Epithelial cell of proximal tubule (primary cell): ENCODE data around the gene CBX1. TPM values are rescaled to one million over a fixed set of nuclear protein-coding genes. Genes with fewer than 3 reads are reported as not detected.

Experiments
- DNase-seq: peaks from one replicate; pipeline ENCODE4 v3.0.0-alpha.2; 2011; ENCODE audit warnings: low read depth
- H3K4me3 ChIP-seq: 2 replicates; pipeline ENCODE4 v1.5.1; 2011; ENCODE audit warnings: low read depth, mild to moderate bottlenecking, low read length
- total RNA-seq: library from RNA; depleted of rRNA; stranded (reverse); fragments of >200 nt; gene quantifications from 2 replicates; pipeline ENCODE4 v1.2.3, GENCODE V29; 2015
- TF ChIP-seq, protein P1 (sequence below): conservative IDR thresholded peaks from 2 replicates; pipeline ENCODE4 v1.5.1; 2012; ENCODE audit warnings: low read depth, mild to moderate bottlenecking, low read length

The CBX1 gene
- total RNA-seq, 1 donor from 2014 or later: 105 TPM

DNA sequence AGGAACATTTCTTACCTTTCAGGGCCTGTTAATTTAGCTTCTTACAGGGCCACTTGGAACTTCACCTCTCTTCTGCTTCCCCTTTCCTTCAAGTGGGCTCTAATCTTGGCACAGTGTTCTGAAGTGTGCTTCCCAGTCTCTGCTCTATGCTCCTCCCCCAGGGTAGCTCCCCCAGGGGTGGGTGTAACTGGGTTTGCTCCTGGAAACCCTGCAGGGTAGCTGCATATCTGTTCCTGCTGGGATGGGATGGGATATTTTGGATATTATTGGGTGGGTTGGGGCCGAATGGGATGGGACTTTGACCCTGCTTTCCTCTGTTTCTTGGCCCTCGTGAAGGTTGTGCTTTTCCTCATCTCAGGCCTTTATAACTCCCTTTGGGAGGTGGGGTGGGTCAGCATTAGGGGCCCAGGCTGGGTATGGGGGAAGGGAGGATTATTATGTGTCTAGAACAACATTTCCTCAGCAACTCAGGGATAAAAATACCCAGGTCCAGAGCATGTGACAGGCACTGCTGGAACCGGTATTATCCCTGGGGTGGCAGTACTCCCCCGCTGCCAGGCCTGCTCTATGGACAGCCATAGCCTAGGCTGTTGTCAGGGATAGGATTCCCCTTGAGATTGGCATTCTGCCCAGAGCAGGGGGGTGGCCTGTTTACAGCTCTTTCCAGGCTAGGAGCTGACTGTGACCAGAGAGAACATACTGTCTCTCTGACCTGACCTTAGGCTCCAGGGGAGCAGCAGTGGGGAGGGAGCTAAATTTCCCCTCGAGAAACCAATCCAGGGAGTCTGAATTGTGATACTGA lies 48.1 kb downstream of the CBX1 start:
- DNase-seq: no peak
- TF ChIP-seq, protein P1, sequence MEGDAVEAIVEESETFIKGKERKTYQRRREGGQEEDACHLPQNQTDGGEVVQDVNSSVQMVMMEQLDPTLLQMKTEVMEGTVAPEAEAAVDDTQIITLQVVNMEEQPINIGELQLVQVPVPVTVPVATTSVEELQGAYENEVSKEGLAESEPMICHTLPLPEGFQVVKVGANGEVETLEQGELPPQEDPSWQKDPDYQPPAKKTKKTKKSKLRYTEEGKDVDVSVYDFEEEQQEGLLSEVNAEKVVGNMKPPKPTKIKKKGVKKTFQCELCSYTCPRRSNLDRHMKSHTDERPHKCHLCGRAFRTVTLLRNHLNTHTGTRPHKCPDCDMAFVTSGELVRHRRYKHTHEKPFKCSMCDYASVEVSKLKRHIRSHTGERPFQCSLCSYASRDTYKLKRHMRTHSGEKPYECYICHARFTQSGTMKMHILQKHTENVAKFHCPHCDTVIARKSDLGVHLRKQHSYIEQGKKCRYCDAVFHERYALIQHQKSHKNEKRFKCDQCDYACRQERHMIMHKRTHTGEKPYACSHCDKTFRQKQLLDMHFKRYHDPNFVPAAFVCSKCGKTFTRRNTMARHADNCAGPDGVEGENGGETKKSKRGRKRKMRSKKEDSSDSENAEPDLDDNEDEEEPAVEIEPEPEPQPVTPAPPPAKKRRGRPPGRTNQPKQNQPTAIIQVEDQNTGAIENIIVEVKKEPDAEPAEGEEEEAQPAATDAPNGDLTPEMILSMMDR: no peak
- peak overlapping the region; percentile 83 for H3K4me3 ChIP-seq

DNA sequence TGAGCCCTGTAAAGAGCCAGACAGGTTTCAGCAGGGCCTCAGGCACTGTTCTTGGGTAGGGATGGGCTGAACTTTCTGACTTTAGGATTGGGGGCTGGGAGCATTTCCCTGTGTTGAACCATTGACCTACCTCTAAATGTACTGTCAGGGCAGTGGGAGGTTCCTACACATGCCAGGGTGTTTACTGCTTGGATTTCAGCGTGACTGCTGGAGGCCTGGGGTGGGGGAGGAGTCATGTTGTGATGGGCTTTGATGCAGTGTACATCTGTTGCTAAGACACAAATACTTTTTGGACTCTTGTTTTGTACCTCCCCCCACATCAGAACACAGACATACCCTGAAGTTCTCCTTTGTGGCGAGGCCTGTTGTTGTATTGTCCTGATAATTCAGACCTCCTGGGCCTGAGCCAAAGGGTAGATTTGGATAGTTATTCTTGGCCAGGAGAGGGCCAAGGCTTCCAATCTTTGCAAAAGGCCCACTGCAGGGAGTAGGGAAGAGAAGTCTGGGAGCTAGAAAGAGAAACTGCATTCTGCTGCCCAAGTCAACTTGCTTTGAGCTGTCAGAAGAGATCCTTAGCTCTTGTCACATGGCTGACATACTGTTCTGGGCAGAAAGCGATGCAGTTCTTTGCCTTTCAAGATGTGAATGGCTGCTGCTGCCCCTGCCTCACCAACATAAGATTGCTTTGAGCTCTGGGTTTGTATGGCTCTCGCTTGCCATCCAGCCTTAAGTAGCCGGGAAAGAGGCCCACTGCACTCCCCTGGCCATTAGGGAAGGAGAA lies 49.4 kb downstream of the CBX1 start:
- DNase-seq: no peak
- peak overlapping the region; percentile 83 for H3K4me3 ChIP-seq
- TF ChIP-seq, protein P1: no peak

DNA sequence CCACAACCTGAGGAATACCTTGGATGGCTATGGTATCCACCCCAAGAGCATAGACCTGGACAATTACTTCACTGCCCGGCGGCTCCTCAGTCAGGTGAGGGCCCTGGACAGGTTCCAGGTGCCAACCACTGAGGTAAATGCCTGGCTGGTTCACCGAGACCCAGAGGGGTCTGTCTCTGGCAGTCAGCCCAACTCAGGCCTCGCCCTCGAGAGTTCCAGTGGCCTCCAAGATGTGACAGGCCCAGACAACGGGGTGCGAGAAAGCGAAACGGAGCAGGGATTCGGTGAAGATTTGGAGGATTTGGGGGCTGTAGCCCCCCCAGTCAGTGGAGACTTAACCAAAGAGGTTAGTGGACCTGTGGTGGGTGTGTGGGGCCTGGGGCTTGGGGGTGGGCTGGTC lies 50.0 kb downstream of the CBX1 start:
- TF ChIP-seq, protein P1: no peak
- H3K4me3 ChIP-seq: peak overlapping the region; percentile 83
- DNase-seq: no peak

DNA sequence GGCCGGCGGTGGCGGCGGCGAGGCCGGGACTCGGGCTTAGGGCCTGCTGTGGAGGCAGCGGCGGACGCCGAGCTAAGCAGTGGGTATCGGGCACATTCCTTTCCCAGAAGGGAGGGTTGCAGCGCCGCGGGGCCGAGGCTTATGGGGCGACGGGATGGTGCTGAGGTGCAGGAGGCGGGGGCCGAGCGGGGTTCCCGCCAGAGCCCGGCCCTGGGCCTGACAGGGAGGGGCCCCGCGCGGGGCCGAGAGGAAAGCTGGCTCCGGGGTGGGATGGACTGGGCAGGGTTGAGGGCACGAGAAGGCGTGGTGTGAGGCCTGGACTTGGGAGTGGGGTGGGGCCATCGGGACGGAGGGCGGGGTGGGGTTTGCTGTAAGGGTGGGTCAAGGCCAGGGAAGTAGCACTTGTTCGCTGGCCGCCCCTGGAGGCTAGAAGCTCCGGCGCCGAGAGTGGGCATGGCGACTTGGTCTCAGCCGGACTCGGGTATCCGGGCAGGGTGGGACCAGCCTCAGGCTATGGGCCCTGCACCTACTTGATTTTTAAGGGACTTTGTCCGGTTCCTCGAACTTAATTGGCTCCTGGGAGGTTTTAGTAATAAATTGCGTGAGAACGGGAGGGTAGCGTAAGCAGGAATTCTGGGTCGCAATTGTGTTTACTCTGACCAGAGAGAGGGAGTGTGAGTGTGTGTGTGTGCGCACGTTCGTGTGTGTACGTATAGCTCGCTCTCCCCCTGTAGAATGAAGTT lies 52.7 kb downstream of the CBX1 start:
- H3K4me3 ChIP-seq: peak overlapping the region; percentile 83
- TF ChIP-seq, protein P1: no peak
- DNase-seq: no peak

DNA sequence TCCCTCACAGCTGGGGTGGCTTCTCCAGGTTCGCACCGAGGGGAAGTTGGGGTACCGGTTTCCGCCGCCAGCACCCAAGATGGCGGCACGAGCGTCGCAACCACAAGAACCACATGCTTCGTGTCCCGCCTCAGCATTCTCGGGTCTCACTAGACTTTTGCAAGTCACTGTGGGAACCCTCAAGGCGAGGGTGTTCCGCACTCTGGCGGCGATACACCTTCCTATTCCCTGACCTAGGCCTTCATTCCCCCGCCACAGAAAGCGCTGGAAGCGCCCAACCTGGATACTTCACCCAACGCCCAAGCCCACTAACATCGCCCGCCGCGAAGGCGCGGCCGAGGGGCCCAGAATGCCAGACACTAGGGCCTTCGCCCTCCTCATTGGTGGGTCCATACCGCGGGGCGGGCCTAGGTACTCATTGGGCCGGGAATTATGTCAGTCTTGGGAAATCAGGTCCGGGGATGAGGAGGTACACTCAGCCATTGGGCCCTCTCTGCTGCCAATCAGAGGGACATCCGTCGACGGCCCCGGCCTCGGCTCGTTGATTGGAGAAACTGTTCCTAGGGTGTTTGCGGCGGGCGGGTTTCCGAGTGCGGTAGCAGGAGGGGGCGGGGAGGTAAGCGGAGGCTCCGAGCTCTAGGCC lies 53.4 kb downstream of the CBX1 start, which contains the start of gene NFE2L1:
TSS of gene NFE2L1 (plus strand) at position 619 of the 643 bp plus-strand sequence. CDS start 2,760 bp downstream, outside the sequence.
- peak; percentile 94 for DNase-seq
- TF ChIP-seq, protein P1: no peak
- peak within 1 kb of the TSS; percentile 91 for H3K4me3 ChIP-seq

DNA sequence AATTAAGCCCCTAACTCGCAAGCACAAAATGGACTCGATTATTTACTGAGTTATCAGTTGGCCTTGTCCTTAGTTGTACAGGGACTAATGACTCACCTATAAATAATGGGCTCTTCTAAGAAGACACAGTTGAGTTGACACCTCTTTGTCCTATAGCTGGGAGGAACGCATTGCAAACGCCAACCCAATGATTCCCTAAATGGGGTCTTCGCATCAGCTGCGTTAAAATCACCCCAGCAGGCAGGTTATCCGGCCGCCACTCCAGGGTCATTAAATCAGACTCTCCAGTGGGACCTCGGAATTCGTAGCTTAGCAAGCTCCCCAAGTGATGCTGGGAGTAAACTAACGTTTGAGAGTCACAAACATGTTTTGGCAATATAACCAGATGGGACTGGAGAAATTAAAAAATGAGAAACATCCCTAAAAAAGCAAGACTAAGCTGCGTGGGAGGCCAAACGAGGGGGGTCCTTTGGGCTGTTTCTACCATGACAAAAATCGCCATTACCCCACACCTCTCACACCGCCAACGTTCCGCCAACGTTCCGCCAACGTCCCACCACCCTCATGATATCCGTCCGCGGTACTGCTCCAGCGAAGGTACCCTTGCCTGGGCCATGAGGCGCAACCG lies 54.1 kb downstream of the CBX1 start:
- no peak for DNase-seq
- TF ChIP-seq, protein P1: no peak

More for the DNA sequence above, 54.1 kb downstream of the CBX1 start:
- H3K4me3 ChIP-seq: peak overlapping the region; percentile 91
